Inflammatory macrophage (primary cell): Measurements from ENCODE around the gene ZNF841.
"Not testable (repeated sequence)": the region's sequence is repeated elsewhere in the genome, so short reads cannot be mapped to it uniquely, and the experiment has no call there.

Source experiments
- DNase-seq, 2 donors: peaks; one replicate each; pipeline ENCODE4 v3.0.0-alpha.2; 2020 to 2022
- total RNA-seq, 18 experiments: gene quantifications; one replicate each; lab custom pipeline; 2026; ENCODE audit warnings: mixed read lengths in 6 of 18, inconsistent platforms in 2 of 18; lab: John Stamatoyannopoulos, UW

Gene ZNF841
- 11.7 to 33.0 (median 19.7) reads per million in 18 experiments for total RNA-seq

- DNase-seq: peak; percentile 83 to 89
Observed at GRCh38 chr19:52095172-52096014, at the start of gene ZNF841. Gene ZNF841, minus strand, starts transcription at chr19:52095765. Its CDS starts 10,964 bp downstream, at chr19:52084801.

GRCh38 chr19:52142001-52142595, 46.5 kb upstream of the ZNF841 start:
- no peak for DNase-seq

GRCh38 chr19:52141203-52141602, 45.6 kb upstream of the ZNF841 start:
- no peak for DNase-seq

- no peak for DNase-seq
Observed at GRCh38 chr19:52140032-52140710, 44.6 kb upstream of the ZNF841 start.

- peak; percentile 96 for DNase-seq
Observed at GRCh38 chr19:52139252-52140031, 43.9 kb upstream of the ZNF841 start, which contains the start of gene ZNF616. Gene ZNF616, minus strand, starts transcription at chr19:52139938. Its CDS starts 9,426 bp downstream, at chr19:52130512.

GRCh38 chr19:52138983-52139251, 43.4 kb upstream of the ZNF841 start:
- no peak for DNase-seq

GRCh38 chr19:52138278-52138982, 42.9 kb upstream of the ZNF841 start:
- peak in 1 of 2 donors; percentile 13 for DNase-seq

- DNase-seq: no peak
Observed at GRCh38 chr19:52120286-52120685, 24.7 kb upstream of the ZNF841 start.

- no peak for DNase-seq
Observed at GRCh38 chr19:52115526-52116053, 20.0 kb upstream of the ZNF841 start.

- DNase-seq: no peak
Observed at GRCh38 chr19:52114691-52115090, 19.1 kb upstream of the ZNF841 start.

GRCh38 chr19:52112624-52113023, 17.1 kb upstream of the ZNF841 start:
- no peak for DNase-seq

- no peak for DNase-seq
Observed at GRCh38 chr19:52110780-52111179, 15.2 kb upstream of the ZNF841 start.

- no peak for DNase-seq
Observed at GRCh38 chr19:52102782-52103181, 7.2 kb upstream of the ZNF841 start.

GRCh38 chr19:52101866-52102562, 6.4 kb upstream of the ZNF841 start:
- peak in 1 of 2 donors; percentile 2 for DNase-seq

GRCh38 chr19:52099497-52100138, 4.1 kb upstream of the ZNF841 start:
- no peak for DNase-seq

- DNase-seq: not testable (repeated sequence)
Observed at GRCh38 chr19:52096416-52096815, 851 bp upstream of the ZNF841 start.

- no peak for DNase-seq
Observed at GRCh38 chr19:52094526-52095130, 937 bp downstream of the ZNF841 start.

- peak; percentile 6 to 23 for DNase-seq
Observed at GRCh38 chr19:52086481-52086880, 9.1 kb downstream of the ZNF841 start.

GRCh38 chr19:52070496-52070895, 25.1 kb downstream of the ZNF841 start:
- DNase-seq: no peak

- no peak for DNase-seq
Observed at GRCh38 chr19:52069653-52070052, 25.9 kb downstream of the ZNF841 start.
